ENCODE measurements around the gene IL25. TPM values are rescaled to one million over a fixed set of nuclear protein-coding genes. Genes with fewer than 3 reads are reported as not detected.
"Not testable (repeated sequence)": the region's sequence is repeated elsewhere in the genome, so short reads cannot be mapped to it uniquely, and the experiment has no call there.

The IL25 gene
- total RNA-seq, 1 experiment from 2014 or later, result not detected

GRCh38 chr14:23389396-23389795, 16.8 kb downstream of the IL25 start:
- intact Hi-C loops (cut with micrococcal nuclease; ENCODE audit: unreplicated experiment) (no loop called here), in situ Hi-C loops (cut with HindIII; ENCODE audit: low pct_unique_long_range_greater_than_20kb, low sequenced_read_pairs) (no loop called here)
- CTCF ChIA-PET, result no interaction called here

DNA sequence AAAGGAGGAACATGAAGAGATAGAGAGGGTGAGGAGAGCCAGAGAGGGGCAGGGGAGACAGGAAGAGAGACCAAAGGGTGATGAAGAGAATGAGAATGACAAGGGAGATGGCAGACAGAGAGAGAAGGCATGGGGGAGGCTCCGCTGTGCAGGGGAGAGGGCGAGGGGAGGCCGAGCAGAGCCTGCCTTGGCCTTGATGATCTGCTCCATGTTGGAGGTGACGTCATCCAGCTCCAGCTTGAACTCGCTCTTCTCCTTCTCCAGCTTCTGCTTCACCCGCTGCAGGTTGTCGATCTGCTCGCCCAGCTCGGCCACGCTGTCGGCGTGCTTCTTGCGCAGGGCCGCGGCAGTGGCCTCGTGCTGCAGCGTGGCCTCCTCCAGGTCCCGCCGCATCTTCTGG, 17.3 kb downstream of the IL25 start:
- BruUV-seq (replicated peaks); intact Hi-C loops (cut with micrococcal nuclease; ENCODE audit: unreplicated experiment); H3K36me3 ChIP-seq (ENCODE audit: control insufficient read depth, insufficient read depth, low read length); H3K4me1 ChIP-seq (ENCODE audit: control insufficient read depth, insufficient read depth, low read length); POLR2A ChIA-PET; H3K27me3 ChIP-seq (ENCODE audit: control insufficient read depth, insufficient read depth, low read length); H3K9me3 ChIP-seq (ENCODE audit: control insufficient read depth, insufficient read depth, low read depth, low read length); H3K4me3 ChIP-seq (ENCODE audit: low read depth in 2 of 2, low read length in 2 of 2); in situ Hi-C loops (cut with HindIII; ENCODE audit: low pct_unique_long_range_greater_than_20kb, low sequenced_read_pairs); CTCF ChIA-PET; H3K27ac ChIP-seq (ENCODE audit: low read length); ATAC-seq; DNase-seq (ENCODE audit: low read depth, low spot score): not testable (repeated sequence)

More at GRCh38 chr14:23389396-23389795, 16.8 kb downstream of the IL25 start:
- Histone ChIP-seq H3K36me3 (ENCODE audit: control insufficient read depth, insufficient read depth, low read length) (no peaks in the 10 kb centered on the region), H3K27ac (ENCODE audit: low read length) (no peak overlapping the region), H3K4me1 (ENCODE audit: control insufficient read depth, insufficient read depth, low read length) (no peaks in the 10 kb centered on the region), H3K27me3 (ENCODE audit: control insufficient read depth, insufficient read depth, low read length) (no peaks in the 10 kb centered on the region), H3K9me3 (ENCODE audit: control insufficient read depth, insufficient read depth, low read depth, low read length) (no peaks in the 10 kb centered on the region), H3K4me3 (ENCODE audit: low read depth in 2 of 2, low read length in 2 of 2) (no peak overlapping the region)
- no peak for DNase-seq (ENCODE audit: low read depth, low spot score)
- POLR2A ChIA-PET, result no interaction called here
- TF ChIP-seq SIN3A (IDR thresholded peaks at IDR 0.05; ENCODE audit: borderline replicate concordance, insufficient read depth, low read depth, low read length) (no peak), REST (IDR thresholded peaks at IDR 0.05; ENCODE audit: insufficient read depth in 1 of 2, low read depth in 2 of 2, low read length in 1 of 2) (no peak), POLR2AphosphoS5 (IDR thresholded peaks at IDR 0.05; ENCODE audit: low read depth, low read length) (no peak), TCF7L2 (IDR thresholded peaks at IDR 0.05; ENCODE audit: low read depth, low read length) (no peak)
- TF ChIP-seq, protein P1, sequence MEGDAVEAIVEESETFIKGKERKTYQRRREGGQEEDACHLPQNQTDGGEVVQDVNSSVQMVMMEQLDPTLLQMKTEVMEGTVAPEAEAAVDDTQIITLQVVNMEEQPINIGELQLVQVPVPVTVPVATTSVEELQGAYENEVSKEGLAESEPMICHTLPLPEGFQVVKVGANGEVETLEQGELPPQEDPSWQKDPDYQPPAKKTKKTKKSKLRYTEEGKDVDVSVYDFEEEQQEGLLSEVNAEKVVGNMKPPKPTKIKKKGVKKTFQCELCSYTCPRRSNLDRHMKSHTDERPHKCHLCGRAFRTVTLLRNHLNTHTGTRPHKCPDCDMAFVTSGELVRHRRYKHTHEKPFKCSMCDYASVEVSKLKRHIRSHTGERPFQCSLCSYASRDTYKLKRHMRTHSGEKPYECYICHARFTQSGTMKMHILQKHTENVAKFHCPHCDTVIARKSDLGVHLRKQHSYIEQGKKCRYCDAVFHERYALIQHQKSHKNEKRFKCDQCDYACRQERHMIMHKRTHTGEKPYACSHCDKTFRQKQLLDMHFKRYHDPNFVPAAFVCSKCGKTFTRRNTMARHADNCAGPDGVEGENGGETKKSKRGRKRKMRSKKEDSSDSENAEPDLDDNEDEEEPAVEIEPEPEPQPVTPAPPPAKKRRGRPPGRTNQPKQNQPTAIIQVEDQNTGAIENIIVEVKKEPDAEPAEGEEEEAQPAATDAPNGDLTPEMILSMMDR (IDR thresholded peaks at IDR 0.05), result no peak
- no TSS peak for BruUV-seq (replicated peaks)
- no peak for ATAC-seq

- Histone ChIP-seq H3K9me3 (ENCODE audit: control insufficient read depth, insufficient read depth, low read depth, low read length) (no peaks in the 10 kb centered on the region), H3K4me1 (ENCODE audit: control insufficient read depth, insufficient read depth, low read length) (no peaks in the 10 kb centered on the region), H3K4me3 (ENCODE audit: low read depth in 2 of 2, low read length in 2 of 2) (no peak overlapping the region), H3K27ac (ENCODE audit: low read length) (no peak overlapping the region), H3K27me3 (ENCODE audit: control insufficient read depth, insufficient read depth, low read length) (no peaks in the 10 kb centered on the region), H3K36me3 (ENCODE audit: control insufficient read depth, insufficient read depth, low read length) (no peaks in the 10 kb centered on the region)
- TF ChIP-seq, protein P1 (IDR thresholded peaks at IDR 0.05), result no peak
- TF ChIP-seq SIN3A (IDR thresholded peaks at IDR 0.05; ENCODE audit: borderline replicate concordance, insufficient read depth, low read depth, low read length), result no peak
- no peak for TF ChIP-seq POLR2AphosphoS5 (IDR thresholded peaks at IDR 0.05; ENCODE audit: low read depth, low read length)
- no peak for TF ChIP-seq TCF7L2 (IDR thresholded peaks at IDR 0.05; ENCODE audit: low read depth, low read length)
- no peak for TF ChIP-seq REST (IDR thresholded peaks at IDR 0.05; ENCODE audit: insufficient read depth in 1 of 2, low read depth in 2 of 2, low read length in 1 of 2)
- no TSS peak for BruUV-seq (replicated peaks)
- ATAC-seq, result no peak
- DNase-seq (ENCODE audit: low read depth, low spot score), result no peak
- CTCF ChIA-PET, result no interaction called here
- POLR2A ChIA-PET, result interaction anchor here (0.7 kb wide), 1 partner anchor 19 kb away, joined by 3 read pairs; no protein-coding TSS in a partner anchor
- intact Hi-C loops (cut with micrococcal nuclease; ENCODE audit: unreplicated experiment), result no loop called here
- in situ Hi-C loops (cut with HindIII; ENCODE audit: low pct_unique_long_range_greater_than_20kb, low sequenced_read_pairs), result no loop called here
These were observed 20.0 kb downstream of the IL25 start for GRCh38 chr14:23392613-23393012.
